ENCODE data around the gene CD300LF.

CD300LF gene

GRCh38 chr17:74723891-74724290 is 11.2 kb upstream of the CD300LF start:
- no peaks in the 10 kb centered on the region for H3K4me1 ChIP-seq (ENCODE audit: insufficient read depth, low read length, severe bottlenecking)
- no peak overlapping the region for H3K9ac ChIP-seq (ENCODE audit: low read length)
- no peaks in the 10 kb centered on the region for H3K79me2 ChIP-seq (ENCODE audit: insufficient read depth, low read length)
- TF ChIP-seq EZH2 (IDR thresholded peaks at IDR 0.05; ENCODE audit: borderline replicate concordance, low read length) (no peak), CTCF (IDR thresholded peaks at IDR 0.05; ENCODE audit: low read length) (no peak)
- no peaks in the 10 kb centered on the region for H3K9me2 ChIP-seq (ENCODE audit: low read depth, low read length)
- H3F3A ChIP-seq (ENCODE audit: insufficient read depth, low read length), result peaks cover 5% of the 10 kb centered on the region; the same call in 1 of the 2 replicates
- H3K4me3 ChIP-seq (ENCODE audit: low read depth, low read length, poor library complexity, severe bottlenecking), result no peak overlapping the region
- no peak overlapping the region for H2AFZ ChIP-seq (ENCODE audit: low read length)
- H3K27me3 ChIP-seq (ENCODE audit: insufficient read depth, low read length), result no peaks in the 10 kb centered on the region; the same call in 1 of the 2 replicates
- no peak overlapping the region for H3K4me2 ChIP-seq (ENCODE audit: low read length)
- H3K27ac ChIP-seq (ENCODE audit: low read depth, low read length, poor library complexity, severe bottlenecking), result no peak overlapping the region
- H3K36me3 ChIP-seq (ENCODE audit: insufficient read depth, low read length), result no peaks in the 10 kb centered on the region
- no peaks in the 10 kb centered on the region for H3K9me3 ChIP-seq (ENCODE audit: low read length)
- H4K20me1 ChIP-seq (ENCODE audit: insufficient read depth, low read length), result no peaks in the 10 kb centered on the region

- Histone ChIP-seq H2AFZ (ENCODE audit: low read length) (no peak overlapping the region), H3F3A (ENCODE audit: insufficient read depth, low read length) (no peaks in the 10 kb centered on the region), H4K20me1 (ENCODE audit: insufficient read depth, low read length) (no peaks in the 10 kb centered on the region), H3K27ac (ENCODE audit: low read depth, low read length, poor library complexity, severe bottlenecking) (no peak overlapping the region), H3K27me3 (ENCODE audit: insufficient read depth, low read length) (no peaks in the 10 kb centered on the region; the same call in 1 of the 2 replicates), H3K79me2 (ENCODE audit: insufficient read depth, low read length) (no peaks in the 10 kb centered on the region), H3K4me1 (ENCODE audit: insufficient read depth, low read length, severe bottlenecking) (no peaks in the 10 kb centered on the region), H3K9ac (ENCODE audit: low read length) (no peak overlapping the region), H3K4me3 (ENCODE audit: low read depth, low read length, poor library complexity, severe bottlenecking) (no peak overlapping the region), H3K4me2 (ENCODE audit: low read length) (no peak overlapping the region), H3K9me3 (ENCODE audit: low read length) (no peaks in the 10 kb centered on the region), H3K9me2 (ENCODE audit: low read depth, low read length) (no peaks in the 10 kb centered on the region), H3K36me3 (ENCODE audit: insufficient read depth, low read length) (no peaks in the 10 kb centered on the region)
- TF ChIP-seq EZH2 (IDR thresholded peaks at IDR 0.05; ENCODE audit: borderline replicate concordance, low read length), result no peak
- no peak for TF ChIP-seq CTCF (IDR thresholded peaks at IDR 0.05; ENCODE audit: low read length)
Measured at GRCh38 chr17:74722782-74723181, 10.1 kb upstream of the CD300LF start.

GRCh38 chr17:74720506-74720905 is 7.8 kb upstream of the CD300LF start:
- Histone ChIP-seq H3F3A (ENCODE audit: insufficient read depth, low read length) (no peaks in the 10 kb centered on the region), H3K9me2 (ENCODE audit: low read depth, low read length) (no peaks in the 10 kb centered on the region), H3K79me2 (ENCODE audit: insufficient read depth, low read length) (no peaks in the 10 kb centered on the region), H2AFZ (ENCODE audit: low read length) (no peak overlapping the region), H3K36me3 (ENCODE audit: insufficient read depth, low read length) (no peaks in the 10 kb centered on the region), H3K4me3 (ENCODE audit: low read depth, low read length, poor library complexity, severe bottlenecking) (no peak overlapping the region), H3K27ac (ENCODE audit: low read depth, low read length, poor library complexity, severe bottlenecking) (no peak overlapping the region), H3K4me1 (ENCODE audit: insufficient read depth, low read length, severe bottlenecking) (no peaks in the 10 kb centered on the region), H3K9me3 (ENCODE audit: low read length) (no peaks in the 10 kb centered on the region), H4K20me1 (ENCODE audit: insufficient read depth, low read length) (no peaks in the 10 kb centered on the region), H3K27me3 (ENCODE audit: insufficient read depth, low read length) (no peaks in the 10 kb centered on the region; the same call in 1 of the 2 replicates), H3K9ac (ENCODE audit: low read length) (no peak overlapping the region), H3K4me2 (ENCODE audit: low read length) (no peak overlapping the region)
- TF ChIP-seq EZH2 (IDR thresholded peaks at IDR 0.05; ENCODE audit: borderline replicate concordance, low read length), result no peak
- no peak for TF ChIP-seq CTCF (IDR thresholded peaks at IDR 0.05; ENCODE audit: low read length)

Data from OCI-LY1 (cell line).